Calu3 (cell line): ENCODE data around the gene CALML5. TPM values are rescaled to one million over a fixed set of nuclear protein-coding genes. Genes with fewer than 3 reads are reported as not detected.

ENCODE experiments used
- BruUV-seq: library from RNA; stranded (reverse); fragments of 400-500 nt; replicated peaks from 2 replicates; lab custom pipeline; 2021; lab: Mats Ljungman, UMichigan
- CTCF ChIA-PET: fragments of 300-600 bp; sonication (Branson Sonifier 250); formaldehyde crosslinking; loops from one replicate; lab custom pipeline; 2022; ENCODE audit warnings: antibody characterized with exemption; lab: Charles Lee
- DNase-seq: peaks from one replicate; pipeline ENCODE4 v3.0.0; 2022
- H3K27ac Mint-ChIP-seq: one replicate; pipeline ENCODE4 v1.8.0; 2022; ENCODE audit warnings: mixed read lengths; ENCODE audit not compliant: unreplicated experiment
- H3K27me3 Mint-ChIP-seq: one replicate; pipeline ENCODE4 v1.8.0; 2022; ENCODE audit warnings: mixed read lengths; ENCODE audit not compliant: unreplicated experiment
- H3K36me3 Mint-ChIP-seq: one replicate; pipeline ENCODE4 v1.8.0; 2022; ENCODE audit warnings: mild to moderate bottlenecking, moderate library complexity, mixed read lengths; ENCODE audit not compliant: insufficient read depth, unreplicated experiment
- H3K4me1 Mint-ChIP-seq: one replicate; pipeline ENCODE4 v1.8.0; 2022; ENCODE audit warnings: mild to moderate bottlenecking, low read depth, mixed read lengths; ENCODE audit not compliant: unreplicated experiment
- H3K4me3 Mint-ChIP-seq: one replicate; pipeline ENCODE4 v1.8.0; 2022; ENCODE audit warnings: mild to moderate bottlenecking, low read depth, moderate library complexity, mixed read lengths; ENCODE audit not compliant: unreplicated experiment
- H3K9me3 Mint-ChIP-seq: one replicate; pipeline ENCODE4 v1.8.0; 2022; ENCODE audit warnings: low read depth, mixed read lengths; ENCODE audit not compliant: unreplicated experiment
- intact Hi-C: fragments of 100-400 bp; cut with micrococcal nuclease; formaldehyde crosslinking; loops from one replicate; pipeline ENCODE4 v1.10.0; 2022; ENCODE audit not compliant: unreplicated experiment
- total RNA-seq: library from RNA; stranded (reverse); gene quantifications from 2 replicates; pipeline ENCODE4 v1.2.3, GENCODE V29; 2022
- TF ChIP-seq, protein P1 (sequence below): fragments of 200-600 bp; IDR thresholded peaks from one replicate; pipeline ENCODE4 v1.8.0; 2022; ENCODE audit warnings: antibody characterized with exemption; ENCODE audit not compliant: unreplicated experiment

CALML5 gene
- total RNA-seq, 1 experiment from 2014 or later: not detected

DNA sequence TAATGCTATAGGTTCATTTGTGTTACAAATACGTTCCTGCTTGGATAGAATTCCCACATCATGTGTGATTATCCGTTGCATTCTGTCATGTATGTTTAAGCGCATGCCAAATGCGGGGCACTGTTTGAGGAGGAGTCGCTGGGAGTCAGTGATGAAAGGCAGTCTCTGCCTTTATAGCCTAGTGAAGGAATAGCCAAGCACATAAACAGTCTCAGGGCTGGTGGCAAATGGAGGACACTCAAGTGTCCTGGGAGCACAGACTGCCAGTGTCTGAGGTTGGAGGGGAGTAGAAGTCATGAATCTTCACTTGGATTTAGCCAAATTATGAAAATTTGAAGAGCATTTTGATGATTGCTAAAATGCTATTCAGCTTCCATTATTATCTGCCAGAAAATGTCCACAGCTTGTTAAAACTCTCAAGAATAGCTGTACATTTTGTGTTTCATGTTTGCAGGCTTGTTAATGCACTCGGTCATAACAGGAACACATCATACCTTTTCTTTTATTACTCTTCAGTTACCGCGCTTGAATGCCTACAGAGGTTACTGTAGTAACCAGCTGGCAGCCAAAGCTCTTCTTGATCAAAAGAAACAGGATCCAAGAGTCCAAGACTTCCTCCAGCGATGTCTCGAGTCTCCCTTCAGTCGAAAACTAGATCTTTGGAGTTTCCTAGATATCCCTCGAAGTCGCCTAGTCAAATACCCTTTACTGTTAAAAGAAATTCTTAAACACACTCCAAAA is 45.5 kb downstream of the CALML5 start:
- no TSS peak for BruUV-seq
- H3K27ac Mint-ChIP-seq: no peak overlapping the region
- H3K27me3 Mint-ChIP-seq: no peaks in the 10 kb centered on the region
- H3K4me3 Mint-ChIP-seq: no peak overlapping the region
- DNase-seq: no peak
- H3K4me1 Mint-ChIP-seq: peaks cover 26% of the 10 kb centered on the region
- TF ChIP-seq, protein P1, sequence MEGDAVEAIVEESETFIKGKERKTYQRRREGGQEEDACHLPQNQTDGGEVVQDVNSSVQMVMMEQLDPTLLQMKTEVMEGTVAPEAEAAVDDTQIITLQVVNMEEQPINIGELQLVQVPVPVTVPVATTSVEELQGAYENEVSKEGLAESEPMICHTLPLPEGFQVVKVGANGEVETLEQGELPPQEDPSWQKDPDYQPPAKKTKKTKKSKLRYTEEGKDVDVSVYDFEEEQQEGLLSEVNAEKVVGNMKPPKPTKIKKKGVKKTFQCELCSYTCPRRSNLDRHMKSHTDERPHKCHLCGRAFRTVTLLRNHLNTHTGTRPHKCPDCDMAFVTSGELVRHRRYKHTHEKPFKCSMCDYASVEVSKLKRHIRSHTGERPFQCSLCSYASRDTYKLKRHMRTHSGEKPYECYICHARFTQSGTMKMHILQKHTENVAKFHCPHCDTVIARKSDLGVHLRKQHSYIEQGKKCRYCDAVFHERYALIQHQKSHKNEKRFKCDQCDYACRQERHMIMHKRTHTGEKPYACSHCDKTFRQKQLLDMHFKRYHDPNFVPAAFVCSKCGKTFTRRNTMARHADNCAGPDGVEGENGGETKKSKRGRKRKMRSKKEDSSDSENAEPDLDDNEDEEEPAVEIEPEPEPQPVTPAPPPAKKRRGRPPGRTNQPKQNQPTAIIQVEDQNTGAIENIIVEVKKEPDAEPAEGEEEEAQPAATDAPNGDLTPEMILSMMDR: no peak
- intact Hi-C loops: no loop called here
- CTCF ChIA-PET: interaction anchor here (0.7 kb wide), 2 partner anchors 100 to 135 kb away, joined by 3 read pairs; no protein-coding TSS in a partner anchor
- H3K9me3 Mint-ChIP-seq: no peaks in the 10 kb centered on the region
- peaks cover 93% of the 10 kb centered on the region for H3K36me3 Mint-ChIP-seq

DNA sequence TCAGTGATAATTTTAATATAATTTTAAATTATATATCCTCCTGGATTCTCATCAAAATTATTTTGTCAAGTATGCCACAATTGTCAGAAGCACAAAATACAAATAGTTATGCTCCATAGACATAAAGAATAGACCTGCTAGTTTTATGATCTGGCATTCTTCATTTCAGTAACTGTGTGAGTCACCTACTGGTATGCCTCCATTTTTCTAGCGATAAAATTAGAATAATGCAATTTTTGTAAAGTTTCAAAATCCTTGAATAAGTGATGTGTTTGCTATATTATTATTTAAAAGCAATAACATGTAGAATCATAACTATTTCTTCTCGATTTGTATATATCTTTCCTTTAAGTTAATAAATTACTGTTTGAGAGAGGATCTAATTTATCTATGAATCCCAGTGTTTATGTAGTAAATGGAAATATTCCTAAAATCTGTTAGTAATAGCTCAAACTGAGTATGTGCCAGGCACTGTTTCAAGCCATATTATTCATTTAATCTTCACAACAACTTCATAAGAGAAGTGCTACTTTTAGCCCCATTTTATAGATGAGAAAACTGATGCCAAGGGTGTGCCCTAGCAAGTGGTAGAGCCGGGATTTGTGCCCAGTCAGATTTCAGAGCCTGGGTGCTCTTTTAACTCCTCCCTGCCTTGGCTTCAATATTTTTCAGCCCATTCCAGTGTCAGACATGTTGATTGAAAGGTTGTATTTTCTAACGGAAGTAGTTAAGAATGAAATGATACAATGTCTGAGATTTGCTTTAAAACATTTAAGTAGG is 48.6 kb downstream of the CALML5 start:
- Mint-ChIP-seq H3K27ac (peak overlapping the region; percentile 79), H3K36me3 (peaks cover 97% of the 10 kb centered on the region), H3K9me3 (no peaks in the 10 kb centered on the region), H3K4me1 (peaks cover 15% of the 10 kb centered on the region), H3K4me3 (peak overlapping the region; percentile 55), H3K27me3 (no peaks in the 10 kb centered on the region)
- no peak for DNase-seq
- intact Hi-C loops: no loop called here
- no TSS peak for BruUV-seq
- TF ChIP-seq, protein P1: no peak
- CTCF ChIA-PET: no interaction called here

DNA sequence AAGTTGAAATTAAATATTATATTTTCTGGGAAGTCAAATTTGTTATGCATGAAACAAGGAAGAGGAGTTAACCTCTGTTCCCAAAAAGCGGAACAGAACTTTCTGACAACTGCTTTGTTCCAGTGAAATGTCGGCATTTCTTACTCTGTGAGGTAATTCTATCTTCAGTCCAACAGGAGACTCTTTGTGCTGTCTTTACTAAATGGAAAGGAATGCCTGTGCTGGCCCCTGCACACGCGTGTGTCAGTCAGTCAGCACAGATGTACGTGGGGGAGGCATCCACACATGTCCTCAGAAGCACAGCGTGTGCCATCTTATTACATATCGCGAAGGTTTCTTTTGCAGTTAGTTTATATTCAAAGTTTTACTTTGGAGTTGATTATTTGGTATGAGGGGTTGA is 49.5 kb downstream of the CALML5 start:
- CTCF ChIA-PET: no interaction called here
- Mint-ChIP-seq H3K27ac (peak overlapping the region; percentile 76), H3K4me3 (peak overlapping the region; percentile 94), H3K27me3 (no peaks in the 10 kb centered on the region), H3K36me3 (peaks cover 88% of the 10 kb centered on the region), H3K4me1 (peaks cover 21% of the 10 kb centered on the region), H3K9me3 (no peaks in the 10 kb centered on the region)
- intact Hi-C loops: no loop called here
- BruUV-seq: no TSS peak
- DNase-seq: peak; percentile 29
- TF ChIP-seq, protein P1: peak; percentile 15

DNA sequence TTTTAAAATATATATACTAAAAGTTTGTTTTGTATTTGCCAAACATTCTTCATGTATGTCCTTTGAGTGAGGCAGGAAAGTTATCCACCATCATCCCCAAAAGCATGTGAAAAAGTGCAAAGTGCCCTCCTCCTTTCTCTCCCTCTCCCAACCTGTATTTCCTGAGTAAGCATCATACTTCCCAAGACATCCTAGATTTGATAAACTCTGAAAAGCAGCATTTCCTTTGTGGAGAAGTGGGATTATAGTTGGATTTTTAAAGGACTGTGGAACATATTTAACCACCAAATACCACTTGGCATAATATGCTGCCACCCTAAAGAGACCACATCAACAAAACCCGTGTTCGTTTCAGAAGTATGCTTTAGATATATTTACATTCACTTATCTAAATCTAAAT is 50.1 kb downstream of the CALML5 start:
- peak overlapping the region; percentile 94 for H3K27ac Mint-ChIP-seq
- BruUV-seq: no TSS peak
- peaks cover 82% of the 10 kb centered on the region for H3K36me3 Mint-ChIP-seq
- peaks cover 27% of the 10 kb centered on the region for H3K4me1 Mint-ChIP-seq
- no peak for DNase-seq
- CTCF ChIA-PET: interaction anchor here (1.7 kb wide), 1 partner anchor 174 kb away, joined by 9 read pairs; no protein-coding TSS in a partner anchor
- no peaks in the 10 kb centered on the region for H3K9me3 Mint-ChIP-seq
- intact Hi-C loops: no loop called here
- TF ChIP-seq, protein P1: no peak
- H3K27me3 Mint-ChIP-seq: no peaks in the 10 kb centered on the region
- H3K4me3 Mint-ChIP-seq: peak overlapping the region; percentile 94

Other genes starting within 250 kb of the CALML5 start
- not detected in 2 replicates for gene UCN3, start 134.6 kb downstream of the CALML5 start, total RNA-seq
- not detected in 2 replicates for gene TUBAL3, start 94.7 kb downstream of the CALML5 start, total RNA-seq
- gene NET1, start 87.0 kb downstream of the CALML5 start, total RNA-seq: 147 and 154 TPM in 2 replicates
- gene CALML3, start 25.4 kb upstream of the CALML5 start, total RNA-seq: not detected in 2 replicates
- gene ASB13, start 167.0 kb upstream of the CALML5 start, total RNA-seq: 20.7 and 21.6 TPM in 2 replicates
- gene TASOR2, start 185.3 kb upstream of the CALML5 start, total RNA-seq: 80.5 and 88.9 TPM in 2 replicates